Fibroblast of skin of scalp (primary cell): ENCODE results near the gene JAZF1.

Experiments
- DNase-seq: peaks from one replicate; pipeline ENCODE4 v3.0.0-alpha.2; 2013

JAZF1 gene

DNA sequence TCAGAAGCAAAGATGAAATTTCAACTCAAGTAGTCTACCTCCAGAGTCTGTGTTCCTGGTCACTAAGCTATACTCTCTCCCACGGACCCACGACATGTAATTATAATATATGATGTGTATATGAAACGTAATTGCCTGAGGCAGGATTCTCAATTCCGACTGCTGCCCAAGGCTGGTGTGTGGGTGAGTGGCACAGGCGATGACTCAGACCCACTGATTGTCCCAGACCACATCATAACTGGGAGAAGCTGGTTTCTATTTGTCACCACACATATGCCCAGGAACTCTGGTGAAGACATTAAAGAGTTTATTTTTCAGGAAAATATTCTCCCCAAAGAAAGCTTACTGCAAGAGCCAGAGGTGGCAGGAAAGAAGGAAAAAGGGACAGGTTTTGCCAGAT lies 219.3 kb downstream of the JAZF1 start:
- DNase-seq: peak; percentile 52

DNA sequence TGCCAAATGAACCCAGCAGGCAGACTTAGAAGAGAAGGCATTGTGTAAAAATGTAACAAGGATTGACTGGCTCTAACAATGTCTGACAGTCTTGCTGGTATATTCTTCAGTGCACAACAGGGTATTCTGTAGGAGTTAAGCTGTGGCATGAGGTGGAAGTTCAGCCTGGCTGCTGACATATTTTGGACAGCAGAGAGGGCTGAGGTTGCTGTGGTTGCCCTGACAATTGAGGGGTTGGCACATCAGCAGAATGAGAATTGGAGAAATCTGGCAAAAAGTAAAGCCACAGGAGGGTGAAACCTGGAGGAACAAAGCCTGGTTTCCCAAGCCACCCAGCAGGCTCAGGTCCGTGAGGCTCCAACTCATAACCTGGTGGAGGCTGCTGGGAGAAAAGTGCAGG lies 220.2 kb downstream of the JAZF1 start:
- DNase-seq: no peak

DNA sequence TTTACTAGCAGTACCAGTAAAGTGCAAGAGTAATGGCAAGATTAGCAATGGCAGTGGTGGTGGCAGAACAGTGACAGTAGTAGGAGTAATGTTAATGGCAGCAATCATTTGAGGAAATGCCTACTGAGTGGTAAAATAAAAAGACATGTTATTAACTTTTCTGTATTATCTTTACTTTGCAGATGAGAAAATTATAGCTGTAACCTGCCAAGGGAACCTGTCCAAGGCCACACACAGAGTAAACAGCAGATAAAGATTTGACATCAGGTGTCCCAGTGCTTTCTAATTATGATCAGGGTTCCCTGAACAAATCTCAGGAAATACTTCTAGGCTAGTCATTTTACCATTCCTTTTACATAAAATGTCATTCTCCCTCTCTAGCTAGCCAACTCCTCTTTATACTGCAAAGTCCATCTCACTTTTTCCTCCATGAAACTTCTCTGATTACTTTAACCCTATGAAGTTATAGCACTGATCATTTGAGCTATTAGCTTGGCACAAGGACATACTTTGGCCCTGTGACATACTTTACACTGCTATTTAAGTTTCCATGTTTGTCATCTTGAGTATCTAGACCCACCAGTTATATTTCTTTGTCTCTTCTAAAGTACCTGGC lies 221.6 kb downstream of the JAZF1 start:
- DNase-seq: no peak

DNA sequence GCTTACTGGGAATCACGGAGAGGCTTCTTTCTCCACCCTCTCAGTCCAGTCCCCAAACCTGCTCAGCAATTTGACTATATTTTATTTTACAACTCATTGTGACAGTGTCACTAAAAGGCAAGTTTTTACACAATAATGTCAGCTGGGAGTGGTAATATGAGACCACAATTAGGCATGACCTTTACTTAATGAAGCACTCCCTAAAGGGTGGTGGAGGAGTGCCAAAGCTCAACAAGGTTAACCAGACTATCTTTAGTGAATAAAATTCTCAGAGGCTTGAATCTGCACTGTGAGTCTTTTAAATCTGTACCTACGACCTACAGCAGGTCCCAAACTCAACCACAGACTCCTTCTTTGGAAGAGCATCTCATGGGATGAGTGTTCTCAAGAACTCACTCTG lies 225.0 kb downstream of the JAZF1 start:
- no peak for DNase-seq

DNA sequence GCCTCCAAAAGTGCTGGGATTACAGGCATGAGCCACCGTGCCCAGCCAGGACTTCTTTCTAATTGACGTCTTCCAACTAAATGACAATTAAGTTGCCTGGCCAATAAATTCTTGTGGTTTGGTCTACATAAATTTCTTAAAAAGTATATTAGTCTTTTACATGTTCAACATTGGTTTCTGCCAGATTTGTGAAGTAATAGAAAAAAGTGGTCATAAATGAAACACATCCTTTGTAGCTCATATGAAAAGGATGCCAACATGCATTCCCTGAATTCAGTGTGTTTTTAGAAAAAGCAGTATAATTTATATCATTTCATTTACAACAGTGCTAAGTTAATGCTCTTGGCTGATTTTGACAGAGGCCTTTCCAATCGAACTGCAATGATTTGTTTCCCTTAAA lies 225.6 kb downstream of the JAZF1 start:
- no peak for DNase-seq

DNA sequence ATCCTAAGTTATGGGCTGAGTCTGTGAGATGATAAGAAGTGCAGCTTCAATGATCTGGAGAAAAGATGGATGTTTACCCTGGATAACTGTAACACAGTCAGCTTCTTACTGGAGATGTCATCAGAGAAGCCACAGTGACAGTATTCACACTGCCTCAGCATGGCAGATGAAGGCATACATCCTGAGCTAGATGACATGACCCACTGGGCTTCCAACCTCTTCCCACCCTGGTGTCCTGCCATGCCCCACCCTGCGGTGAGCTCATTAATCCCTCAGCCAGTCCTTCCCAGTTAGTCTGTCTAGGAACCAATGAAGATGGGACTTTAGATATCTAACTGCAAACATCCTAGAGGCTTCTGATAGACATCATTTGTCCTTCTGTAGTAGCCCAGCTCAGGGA lies 226.8 kb downstream of the JAZF1 start:
- no peak for DNase-seq

DNA sequence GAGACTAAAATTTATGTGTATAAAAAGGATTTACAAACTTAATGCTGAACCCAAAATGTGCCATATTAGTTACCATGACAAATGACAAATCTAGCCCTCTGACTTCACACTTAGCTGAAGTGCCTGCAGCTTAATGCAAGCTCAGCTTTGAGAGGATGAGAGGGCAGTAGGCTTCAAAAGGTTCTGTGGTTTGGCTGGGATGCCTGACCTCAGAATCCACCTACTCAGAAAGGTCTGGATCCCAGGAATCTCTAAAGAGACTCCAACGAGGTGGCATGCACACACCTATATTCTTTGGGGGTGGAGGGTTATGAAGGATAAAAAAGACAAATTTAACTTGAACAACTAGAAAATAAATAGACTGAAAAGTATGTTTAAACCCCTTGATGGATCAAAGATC lies 227.2 kb downstream of the JAZF1 start:
- DNase-seq: no peak

DNA sequence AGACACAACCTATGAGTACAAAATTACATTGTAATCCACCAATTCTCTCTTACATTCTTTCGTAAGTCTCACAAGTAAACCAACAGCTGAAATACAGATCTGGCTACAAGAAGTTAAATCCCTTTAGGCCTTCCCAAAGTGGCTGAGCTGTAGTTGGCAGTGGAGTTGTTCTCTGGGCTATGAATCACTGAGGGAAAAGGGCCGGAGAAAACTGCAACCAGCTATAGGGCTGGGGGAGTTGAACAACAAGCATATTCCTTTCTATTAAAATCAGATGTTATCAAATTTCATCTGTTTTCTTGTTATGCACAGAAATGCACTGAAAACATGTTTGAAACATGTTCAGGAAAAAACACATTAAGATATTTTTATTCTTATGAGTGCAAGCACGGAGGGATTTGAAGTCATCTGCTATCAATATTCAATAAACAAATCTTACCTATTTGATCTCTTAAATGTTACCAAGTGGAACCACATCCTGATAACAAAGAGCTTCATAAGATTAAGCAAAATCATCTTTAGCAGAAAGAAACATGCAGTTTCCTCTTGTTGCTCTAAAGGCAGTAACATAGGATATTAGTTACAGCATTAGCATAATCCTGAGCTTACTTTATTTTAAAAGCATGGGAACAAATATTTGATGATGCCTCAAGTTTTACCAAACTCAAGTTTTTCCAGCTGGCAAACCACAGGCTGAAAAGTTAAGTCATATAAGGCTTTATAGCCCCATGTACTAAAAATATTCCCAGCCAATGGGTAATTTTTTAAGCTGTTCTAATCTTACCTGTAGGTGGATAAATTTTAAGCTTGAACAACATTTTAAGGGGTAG lies 227.9 kb downstream of the JAZF1 start:
- DNase-seq: peak; percentile 69

DNA sequence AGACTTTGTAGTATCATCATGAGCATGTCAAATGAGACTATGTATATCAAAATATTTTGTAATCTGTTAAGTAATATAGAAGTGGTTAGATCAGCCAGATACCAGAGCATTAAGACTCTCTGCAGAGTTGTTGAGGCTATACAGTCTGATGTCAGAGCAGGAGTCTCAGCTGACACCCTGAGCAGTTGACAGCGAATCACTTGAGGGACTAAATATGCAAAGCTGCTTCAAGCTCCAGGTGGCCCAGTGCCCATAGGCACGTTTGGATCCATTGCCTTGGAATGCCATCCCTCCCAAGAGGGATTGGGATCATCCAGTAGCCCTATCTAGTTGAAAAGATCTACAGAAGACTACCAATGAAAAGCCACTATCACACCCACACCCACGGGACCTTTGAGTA lies 230.5 kb downstream of the JAZF1 start:
- no peak for DNase-seq

DNA sequence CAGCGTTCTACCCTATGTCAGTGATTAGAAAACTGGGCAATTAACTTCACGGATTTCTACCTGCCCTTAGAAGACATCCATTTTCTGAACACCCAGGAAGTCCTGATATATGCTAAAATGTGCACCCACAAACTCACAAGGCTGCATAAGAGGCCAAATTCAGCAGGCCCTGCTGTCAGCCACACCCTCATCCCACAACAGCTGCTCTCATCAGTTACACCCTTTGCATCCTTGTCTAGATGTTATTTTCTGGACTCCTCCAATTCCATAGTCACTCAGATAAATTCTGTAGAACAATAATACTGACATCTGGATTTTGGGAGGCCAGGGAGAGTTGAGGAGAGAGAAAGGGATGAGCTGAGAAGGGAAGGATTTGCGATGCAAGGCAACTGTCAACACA lies 231.7 kb downstream of the JAZF1 start:
- DNase-seq: no peak

DNA sequence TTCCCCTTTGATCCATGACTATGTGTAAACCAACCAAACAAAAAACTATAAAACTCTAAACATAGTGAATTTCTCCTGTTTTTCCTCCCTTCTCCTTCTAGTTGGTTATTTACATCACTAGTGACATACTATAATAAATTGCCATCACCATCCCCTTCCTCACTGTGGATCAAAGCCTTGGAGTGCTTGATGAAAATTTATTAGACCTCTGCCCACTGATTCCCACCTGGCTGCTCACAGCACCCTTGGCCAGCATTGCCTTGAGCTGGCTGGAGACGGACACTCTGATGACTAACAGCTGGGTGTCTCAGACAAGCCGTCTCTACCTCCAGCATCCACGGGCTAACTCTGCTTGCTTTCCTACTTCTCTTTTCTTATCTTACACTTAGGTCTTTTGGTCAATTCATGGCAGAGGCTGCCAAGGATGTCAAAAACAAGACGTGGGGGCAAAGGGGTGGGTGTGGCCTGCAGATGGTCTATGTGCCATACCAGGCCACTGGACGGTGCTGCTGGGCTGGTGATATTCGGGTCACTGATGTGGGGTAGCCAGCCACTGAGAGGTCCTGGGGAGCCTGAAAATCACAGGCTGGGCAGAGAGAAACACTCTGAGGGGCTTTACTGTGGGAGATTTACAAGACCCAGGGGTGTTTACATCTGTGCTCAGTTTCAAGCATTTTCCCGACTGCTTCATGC lies 232.9 kb downstream of the JAZF1 start:
- no peak for DNase-seq

DNA sequence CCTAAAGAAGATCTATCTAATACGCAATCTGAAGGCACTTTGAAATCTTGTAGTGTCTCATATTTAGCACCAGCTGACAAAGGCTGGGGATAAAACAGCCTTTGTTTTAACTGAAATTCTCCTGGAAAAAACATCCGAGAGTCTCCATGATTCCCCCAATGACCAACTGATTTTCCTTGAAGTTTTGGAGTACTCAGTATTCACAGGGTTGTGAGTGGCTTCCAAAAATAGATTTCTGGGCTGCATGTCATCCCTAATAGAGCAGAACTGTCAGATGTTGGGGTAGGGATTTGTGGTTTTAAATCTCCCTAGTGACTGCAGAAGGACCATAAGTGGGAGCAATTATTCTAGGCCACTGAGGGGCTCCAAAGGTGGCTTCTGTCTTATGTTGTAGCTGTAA lies 234.2 kb downstream of the JAZF1 start:
- DNase-seq: no peak

DNA sequence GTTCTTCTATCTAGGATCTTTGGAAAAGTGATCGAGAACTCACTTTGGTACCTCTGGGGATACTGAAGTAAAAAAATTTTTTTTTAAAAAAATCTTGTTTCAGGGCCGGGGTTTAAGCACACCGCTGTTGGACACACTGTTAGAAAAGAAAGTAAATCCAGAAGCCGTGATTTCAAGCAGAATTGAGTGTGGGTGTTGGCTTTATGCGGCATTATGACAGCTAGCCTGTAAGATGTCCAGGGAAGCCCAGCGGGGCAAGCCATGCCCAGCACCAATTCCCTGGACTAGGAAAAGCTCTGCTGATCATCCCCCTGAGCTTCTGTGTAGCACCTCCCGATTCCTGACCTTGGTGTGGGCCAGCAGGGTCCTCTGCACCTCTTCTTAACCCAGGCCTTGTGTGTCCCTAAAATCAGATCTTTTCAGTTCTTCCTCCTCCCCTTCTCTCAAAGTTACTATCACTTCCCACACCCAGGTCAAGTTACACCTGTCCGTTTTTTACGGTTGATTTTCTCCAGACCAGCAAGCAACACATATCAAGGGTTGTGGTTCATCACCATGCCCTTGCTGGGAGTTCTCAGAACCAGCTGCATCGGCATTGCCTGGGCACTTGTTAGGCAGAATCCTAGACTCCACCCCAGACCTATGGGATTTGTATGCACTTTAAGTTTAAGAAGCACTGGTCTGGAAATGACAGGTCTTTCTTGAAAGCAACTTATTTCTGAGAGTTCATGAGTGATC lies 235.4 kb downstream of the JAZF1 start:
- DNase-seq: no peak

DNA sequence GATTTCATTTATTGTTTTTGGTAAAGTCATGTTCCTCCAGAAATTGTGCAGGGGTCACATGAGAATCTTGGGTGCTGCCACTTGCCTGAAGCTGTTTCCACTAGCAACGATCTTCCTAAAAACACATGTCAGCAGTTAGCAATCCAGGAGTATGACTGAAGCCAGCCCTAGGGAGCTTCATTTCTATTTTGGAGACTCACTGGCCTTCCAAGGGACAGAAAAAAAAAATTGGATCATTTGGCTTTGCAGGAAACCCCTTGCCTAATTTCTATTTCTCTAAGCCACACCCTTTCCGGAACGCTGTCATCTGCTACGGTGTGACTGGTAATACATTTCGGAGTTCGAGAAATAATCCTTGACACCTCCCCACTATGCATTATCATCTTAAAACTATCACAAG lies 236.0 kb downstream of the JAZF1 start:
- DNase-seq: peak; percentile 30

DNA sequence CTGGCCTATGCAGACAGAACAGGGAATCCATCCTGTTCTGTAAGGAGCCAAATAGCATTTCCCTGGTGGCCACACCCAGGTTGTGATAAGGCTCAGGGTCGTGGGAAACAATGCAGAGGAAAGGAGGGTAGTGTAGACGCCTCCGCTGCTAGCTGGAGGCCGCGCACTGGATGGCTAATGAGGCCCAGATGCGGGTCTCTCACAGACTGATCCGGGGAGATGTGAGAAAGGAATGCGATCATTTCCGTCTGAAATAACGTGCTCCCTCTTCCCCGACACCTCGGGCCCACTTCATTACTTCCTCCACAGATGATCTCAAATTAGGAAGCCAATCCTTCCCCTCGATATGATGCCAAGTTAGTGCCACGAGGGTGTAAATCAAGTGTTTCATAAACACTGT lies 237.4 kb downstream of the JAZF1 start:
- peak; percentile 51 for DNase-seq

DNA sequence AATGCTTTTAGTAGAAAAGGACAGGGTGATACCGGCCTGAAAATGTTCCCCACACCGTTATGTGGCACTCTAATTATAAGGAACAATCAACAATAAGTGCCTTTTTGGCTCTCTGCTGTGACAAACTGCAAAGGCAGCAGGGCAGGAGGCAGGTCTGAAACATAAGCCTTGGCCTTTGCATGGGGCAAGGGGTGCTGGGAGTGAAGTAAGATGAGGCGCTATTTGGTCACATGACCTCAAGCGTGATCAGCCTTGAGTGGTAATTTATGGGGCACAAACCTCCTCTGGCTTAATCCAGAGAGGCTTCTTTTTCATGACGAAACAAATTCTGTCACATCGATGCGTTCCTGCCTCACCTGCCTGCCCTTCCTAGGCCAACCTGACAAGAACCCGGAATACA lies 237.9 kb downstream of the JAZF1 start:
- no peak for DNase-seq

DNA sequence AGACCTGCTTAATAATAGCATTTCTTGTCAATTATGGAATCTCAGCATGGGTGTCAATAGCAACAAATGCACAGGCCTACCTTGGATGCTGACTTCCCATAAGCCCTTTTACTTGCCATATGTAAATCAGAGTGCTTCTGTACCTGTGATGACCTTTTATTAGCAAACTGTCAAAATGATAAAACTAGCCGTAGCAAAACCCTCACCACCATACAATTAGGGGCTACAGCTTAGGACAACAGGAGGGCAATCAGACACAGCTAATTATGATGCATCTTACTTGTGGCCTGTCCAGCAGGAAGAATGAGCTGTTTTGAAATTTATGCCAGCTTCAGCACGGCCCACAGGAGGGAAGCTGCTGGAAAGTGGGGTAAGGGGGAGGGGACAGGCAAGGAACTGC lies 239.1 kb downstream of the JAZF1 start:
- DNase-seq: no peak

DNA sequence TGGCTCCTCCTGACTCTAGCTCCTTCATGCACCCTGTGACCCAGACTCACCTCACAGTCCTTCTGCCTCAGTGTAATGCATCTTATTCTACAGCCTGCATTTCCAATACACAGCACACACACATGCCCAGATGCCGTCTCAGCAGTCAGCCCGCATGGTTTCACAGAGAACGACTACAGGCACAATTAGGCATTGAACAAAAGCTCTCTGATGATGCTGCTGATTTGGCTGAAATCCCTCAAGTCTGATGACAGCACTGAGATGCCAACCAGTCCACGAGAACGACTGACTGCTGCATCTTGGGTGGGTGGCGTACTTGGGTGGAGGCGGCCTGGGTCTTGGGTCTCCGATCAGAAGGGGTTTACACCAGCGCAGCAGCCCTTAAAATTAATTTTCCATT lies 240.3 kb downstream of the JAZF1 start:
- no peak for DNase-seq

DNA sequence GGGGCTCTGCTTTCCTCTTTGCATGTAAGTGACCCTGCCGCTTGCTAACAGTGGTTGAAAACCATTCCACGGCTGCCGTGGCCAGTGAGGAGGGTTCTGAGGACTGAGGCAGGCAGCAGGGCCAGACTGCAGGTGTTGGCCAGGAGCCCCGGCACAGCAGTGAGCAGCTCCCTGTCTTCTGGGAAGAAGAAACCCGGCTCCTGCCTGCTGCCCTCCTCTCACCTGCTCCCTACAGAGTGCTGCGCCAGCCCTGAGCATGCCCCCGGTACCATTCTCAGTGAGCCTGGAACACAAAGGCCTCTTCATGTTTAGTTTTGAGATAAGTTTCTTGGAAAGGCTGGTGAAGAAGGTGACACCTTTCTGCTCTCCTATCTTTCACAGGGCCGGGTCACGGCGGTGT lies 240.7 kb downstream of the JAZF1 start:
- no peak for DNase-seq

DNA sequence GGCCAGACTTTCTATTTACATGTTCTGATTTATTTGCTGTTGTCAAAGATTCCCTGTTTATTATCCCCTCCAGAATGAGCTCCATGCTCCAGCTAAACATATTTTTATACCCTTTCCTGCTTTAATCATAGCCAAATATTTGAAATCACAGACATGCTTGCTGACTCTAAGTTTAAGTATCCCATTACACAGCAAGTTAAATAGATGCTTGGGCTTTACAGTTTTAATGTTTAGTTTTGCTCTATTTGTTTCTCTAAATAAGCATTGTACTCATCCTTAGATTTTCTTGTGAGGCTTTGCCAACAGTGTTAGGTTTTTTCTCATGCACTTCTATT lies 243.9 kb downstream of the JAZF1 start:
- DNase-seq: peak; percentile 31

DNA sequence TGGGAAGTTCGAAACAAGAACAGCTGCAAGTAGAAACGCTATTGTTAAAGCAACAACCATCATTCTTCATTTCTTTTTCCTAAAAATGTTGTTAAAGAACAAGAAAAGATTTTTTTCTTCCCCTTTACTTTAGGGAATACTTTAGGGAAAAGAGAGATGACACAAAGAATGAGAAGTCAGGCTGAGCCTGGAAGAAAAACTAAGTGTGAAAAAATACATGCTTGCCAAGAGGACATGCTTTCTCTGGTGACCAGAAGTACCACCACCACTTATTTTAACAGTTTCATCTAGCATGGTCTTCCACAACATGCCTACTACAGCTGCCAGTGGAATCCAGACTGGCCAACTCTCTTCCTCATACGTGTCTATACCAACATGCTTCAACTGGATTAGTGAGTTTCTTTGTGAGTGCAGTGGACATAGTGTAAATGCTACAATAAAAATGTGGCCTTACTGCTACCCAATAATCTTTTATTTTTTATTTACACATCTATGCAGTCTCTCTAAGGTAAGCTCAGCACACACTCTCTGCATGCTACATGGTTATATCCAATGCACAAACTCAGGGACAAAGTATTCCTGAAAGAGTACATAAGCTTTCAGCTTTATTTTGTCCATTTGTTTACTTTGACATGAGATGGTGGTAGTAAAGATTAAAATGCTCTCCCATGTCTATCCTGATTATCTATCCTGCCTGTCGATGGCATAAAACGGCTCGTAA lies 244.4 kb downstream of the JAZF1 start:
- peak; percentile 33 for DNase-seq

DNA sequence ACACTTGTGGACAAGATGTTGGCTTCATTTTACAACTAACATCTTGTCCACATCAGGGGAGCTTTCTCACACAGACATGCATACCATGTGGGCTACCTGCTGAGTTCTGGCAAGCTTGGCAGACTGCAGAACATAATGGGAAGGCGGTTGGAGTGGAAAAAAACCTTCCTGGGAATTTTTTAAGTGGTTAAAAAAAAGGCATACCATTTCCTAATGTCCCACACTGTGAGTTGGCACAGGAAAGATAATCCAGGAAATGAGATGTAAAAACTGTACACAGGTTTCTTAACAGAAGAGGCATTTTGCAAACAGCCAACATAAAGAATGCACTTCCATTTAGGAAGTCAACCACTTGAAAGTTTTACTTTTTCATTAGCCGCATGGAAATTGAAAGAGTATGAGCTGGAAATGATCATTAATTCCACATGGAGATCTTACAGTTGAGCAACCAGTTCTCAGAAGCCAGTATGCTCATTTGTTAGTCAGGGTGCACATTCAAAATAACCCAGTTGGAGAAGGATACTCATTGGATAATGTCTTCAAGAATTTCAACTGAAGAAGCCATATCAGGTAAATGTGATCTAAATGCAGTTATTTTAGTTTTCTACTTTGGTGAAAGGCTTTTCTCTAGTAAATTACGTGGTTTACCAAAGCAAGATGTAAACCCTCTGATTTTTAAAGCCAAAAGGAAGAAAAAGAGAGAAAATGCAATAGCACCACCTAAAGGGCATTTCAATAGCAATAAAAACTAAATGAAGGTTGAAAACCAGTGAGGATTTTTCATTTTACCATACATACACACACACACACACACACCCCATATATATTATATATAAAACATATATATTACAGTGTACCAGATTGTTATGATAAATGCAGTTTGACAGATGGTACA lies 246.7 kb downstream of the JAZF1 start:
- DNase-seq: peak; percentile 88
